NCI-H526 treated with DMSO at 0.1 percent for 48 hours (cell line): ENCODE data around the gene DACT2.

Experiments
- DNase-seq: peaks from one replicate; lab custom pipeline; 2025; lab: John Stamatoyannopoulos, UW

The DACT2 gene

GRCh38 chr6:168264593-168265335, 54.8 kb downstream of the DACT2 start:
- no peak for DNase-seq

GRCh38 chr6:168263351-168263905, 56.1 kb downstream of the DACT2 start:
- DNase-seq, result no peak

GRCh38 chr6:168261234-168261633, 58.3 kb downstream of the DACT2 start:
- no peak for DNase-seq

- DNase-seq, result no peak
These were observed 59.1 kb downstream of the DACT2 start for GRCh38 chr6:168260420-168260987.

- no peak for DNase-seq
These were observed 60.8 kb downstream of the DACT2 start for GRCh38 chr6:168258795-168259194.

GRCh38 chr6:168256940-168257339, 62.6 kb downstream of the DACT2 start:
- no peak for DNase-seq
